HG03159 (cell line): ENCODE results near the gene SAMD1.

ENCODE experiments used
- ATAC-seq: cut with Tn5 transposase; IDR thresholded peaks from one replicate; pipeline ENCODE4 v1.9.1; 2021; ENCODE audit warnings: mild to moderate bottlenecking, moderate library complexity; ENCODE audit not compliant: unreplicated experiment

SAMD1 gene

GRCh38 chr19:14090509-14091080, at the start of gene SAMD1:
Gene SAMD1 (minus strand): TSS chr19:14090751.
- peak; percentile 40 for ATAC-seq

- no peak for ATAC-seq
Measured at GRCh38 chr19:14139944-14140343, 49.4 kb upstream of the SAMD1 start.

- no peak for ATAC-seq
Measured at GRCh38 chr19:14138576-14139265, 48.2 kb upstream of the SAMD1 start.

- ATAC-seq, result peak; percentile 82
Measured at GRCh38 chr19:14136509-14137281, 46.1 kb upstream of the SAMD1 start, which contains the start of gene ASF1B. Gene ASF1B (minus strand): TSS chr19:14136589. CDS start chr19:14136456, 133 bp downstream.

- ATAC-seq, result peak; percentile 5
Measured at GRCh38 chr19:14135985-14136508, 45.5 kb upstream of the SAMD1 start.

- no peak for ATAC-seq
Measured at GRCh38 chr19:14135355-14135754, 44.8 kb upstream of the SAMD1 start.

GRCh38 chr19:14127929-14128509, 37.5 kb upstream of the SAMD1 start:
- ATAC-seq, result no peak

- no peak for ATAC-seq
Measured at GRCh38 chr19:14127176-14127575, 36.6 kb upstream of the SAMD1 start.

- ATAC-seq, result no peak
Measured at GRCh38 chr19:14122924-14123323, 32.4 kb upstream of the SAMD1 start.

GRCh38 chr19:14120497-14120780, 29.9 kb upstream of the SAMD1 start:
- no peak for ATAC-seq

GRCh38 chr19:14119644-14120496, 29.3 kb upstream of the SAMD1 start:
- ATAC-seq, result no peak

- no peak for ATAC-seq
Measured at GRCh38 chr19:14119146-14119545, 28.6 kb upstream of the SAMD1 start.

GRCh38 chr19:14118165-14119051, 27.9 kb upstream of the SAMD1 start:
- no peak for ATAC-seq

- ATAC-seq, result peak; percentile 94
Measured at GRCh38 chr19:14117668-14118164, 27.2 kb upstream of the SAMD1 start, which contains the start of gene PRKACA. Gene PRKACA (minus strand): TSS chr19:14117762. CDS start chr19:14117547, 215 bp downstream.

- ATAC-seq, result peak; percentile 4
Measured at GRCh38 chr19:14116918-14117578, 26.5 kb upstream of the SAMD1 start.

- no peak for ATAC-seq
Measured at GRCh38 chr19:14116525-14116917, 26.0 kb upstream of the SAMD1 start.

- ATAC-seq, result no peak
Measured at GRCh38 chr19:14115756-14116155, 25.2 kb upstream of the SAMD1 start.

GRCh38 chr19:14114854-14115253, 24.3 kb upstream of the SAMD1 start:
- no peak for ATAC-seq

- no peak for ATAC-seq
Measured at GRCh38 chr19:14114439-14114838, 23.9 kb upstream of the SAMD1 start.
